ENCODE results near the gene CDH4. TPM values are rescaled to one million over a fixed set of nuclear protein-coding genes. Genes with fewer than 3 reads are reported as not detected.

Gene CDH4
- total RNA-seq, 2 donors from 2014 or later, result 0.05 to 2.2 TPM

DNA sequence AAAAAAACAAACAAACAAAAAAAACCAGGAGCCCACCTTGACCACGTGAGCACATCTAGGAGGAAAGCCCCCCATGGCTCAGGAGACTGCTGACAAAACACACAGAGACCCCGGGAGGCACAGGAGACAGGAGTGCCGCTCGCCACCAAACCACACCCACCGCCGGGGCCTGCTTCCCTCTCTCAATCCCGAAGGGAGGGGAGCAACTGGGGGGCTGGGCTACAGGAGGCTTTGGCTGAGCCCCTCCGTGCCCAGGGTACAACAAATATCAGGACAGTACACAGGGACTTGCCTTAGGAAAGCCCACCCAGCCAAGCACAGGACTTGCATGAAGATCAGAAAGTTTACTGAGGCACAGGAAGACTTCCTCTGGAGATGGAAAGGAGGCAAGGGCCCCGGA lies 711.1 kb downstream of the CDH4 start:
- 80% methylated on average over 9 of the region's 9 CpGs for WGBS
- no peak for DNase-seq (ENCODE audit: low spot score)
- Histone ChIP-seq H3K27ac (no peak overlapping the region), H3K9me3 (no peaks in the 10 kb centered on the region), H3K36me3 (no peaks in the 10 kb centered on the region), H3K4me1 (replicated peaks) (no peaks in the 10 kb centered on the region), H3K4me3 (no peak overlapping the region), H3K27me3 (replicated peaks; ENCODE audit: insufficient read depth) (no peaks in the 10 kb centered on the region)
- intact Hi-C loops (cut with DNase I), result no loop called here
- TF ChIP-seq POLR2AphosphoS5 (IDR thresholded peaks at IDR 0.05) (no peak), POLR2A (IDR thresholded peaks at IDR 0.05) (no peak)
- TF ChIP-seq, protein P1, sequence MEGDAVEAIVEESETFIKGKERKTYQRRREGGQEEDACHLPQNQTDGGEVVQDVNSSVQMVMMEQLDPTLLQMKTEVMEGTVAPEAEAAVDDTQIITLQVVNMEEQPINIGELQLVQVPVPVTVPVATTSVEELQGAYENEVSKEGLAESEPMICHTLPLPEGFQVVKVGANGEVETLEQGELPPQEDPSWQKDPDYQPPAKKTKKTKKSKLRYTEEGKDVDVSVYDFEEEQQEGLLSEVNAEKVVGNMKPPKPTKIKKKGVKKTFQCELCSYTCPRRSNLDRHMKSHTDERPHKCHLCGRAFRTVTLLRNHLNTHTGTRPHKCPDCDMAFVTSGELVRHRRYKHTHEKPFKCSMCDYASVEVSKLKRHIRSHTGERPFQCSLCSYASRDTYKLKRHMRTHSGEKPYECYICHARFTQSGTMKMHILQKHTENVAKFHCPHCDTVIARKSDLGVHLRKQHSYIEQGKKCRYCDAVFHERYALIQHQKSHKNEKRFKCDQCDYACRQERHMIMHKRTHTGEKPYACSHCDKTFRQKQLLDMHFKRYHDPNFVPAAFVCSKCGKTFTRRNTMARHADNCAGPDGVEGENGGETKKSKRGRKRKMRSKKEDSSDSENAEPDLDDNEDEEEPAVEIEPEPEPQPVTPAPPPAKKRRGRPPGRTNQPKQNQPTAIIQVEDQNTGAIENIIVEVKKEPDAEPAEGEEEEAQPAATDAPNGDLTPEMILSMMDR (IDR thresholded peaks at IDR 0.05), result no peak

GRCh38 chr20:61963885-61964674 lies 712.0 kb downstream of the CDH4 start:
- Histone ChIP-seq H3K27ac (no peak overlapping the region), H3K36me3 (no peaks in the 10 kb centered on the region), H3K27me3 (replicated peaks; ENCODE audit: insufficient read depth) (no peaks in the 10 kb centered on the region), H3K4me3 (no peak overlapping the region), H3K4me1 (replicated peaks) (no peaks in the 10 kb centered on the region), H3K9me3 (no peaks in the 10 kb centered on the region)
- intact Hi-C loops (cut with DNase I), result no loop called here
- TF ChIP-seq, protein P1 (IDR thresholded peaks at IDR 0.05), result no peak
- TF ChIP-seq POLR2A (IDR thresholded peaks at IDR 0.05), result no peak
- DNase-seq (ENCODE audit: low spot score), result no peak
- 90% methylated on average over 8 of the region's 8 CpGs for WGBS

GRCh38 chr20:61964675-61965605 lies 712.9 kb downstream of the CDH4 start:
- intact Hi-C loops (cut with DNase I), result no loop called here
- H3K36me3 ChIP-seq, result no peaks in the 10 kb centered on the region
- H3K4me1 ChIP-seq (replicated peaks), result no peaks in the 10 kb centered on the region
- H3K27ac ChIP-seq, result no peak overlapping the region
- TF ChIP-seq POLR2A (IDR thresholded peaks at IDR 0.05) (no peak), POLR2AphosphoS5 (IDR thresholded peaks at IDR 0.05) (no peak)
- TF ChIP-seq, protein P1 (IDR thresholded peaks at IDR 0.05), result no peak
- 29% methylated on average over 35 of the region's 41 CpGs for WGBS
- no peak overlapping the region for H3K4me3 ChIP-seq
- no peaks in the 10 kb centered on the region for H3K27me3 ChIP-seq (replicated peaks; ENCODE audit: insufficient read depth)
- no peaks in the 10 kb centered on the region for H3K9me3 ChIP-seq
- DNase-seq (ENCODE audit: low spot score), result no peak

- no peaks in the 10 kb centered on the region for H3K9me3 ChIP-seq
- no peaks in the 10 kb centered on the region for H3K27me3 ChIP-seq (replicated peaks; ENCODE audit: insufficient read depth)
- no peaks in the 10 kb centered on the region for H3K4me1 ChIP-seq (replicated peaks)
- H3K27ac ChIP-seq, result no peak overlapping the region
- TF ChIP-seq POLR2AphosphoS5 (IDR thresholded peaks at IDR 0.05), result no peak
- TF ChIP-seq, protein P1 (IDR thresholded peaks at IDR 0.05), result no peak
- no peak for TF ChIP-seq POLR2A (IDR thresholded peaks at IDR 0.05)
- DNase-seq (ENCODE audit: low spot score), result no peak
- 14% methylated on average over 27 of the region's 49 CpGs for WGBS
- intact Hi-C loops (cut with DNase I), result no loop called here
- no peaks in the 10 kb centered on the region for H3K36me3 ChIP-seq
- no peak overlapping the region for H3K4me3 ChIP-seq
These were observed 713.8 kb downstream of the CDH4 start for GRCh38 chr20:61965606-61966491.

Measured in prostate gland (tissue), 2 donors.